Neural progenitor cell (in vitro differentiated cells): ENCODE data around the gene ZNF273.

Source experiments
- CTCF ChIP-seq: fragments of 200-600 bp; sonication (generic); IDR thresholded peaks from 2 replicates; pipeline ENCODE4 v1.5.1; 2017; ENCODE audit warnings: antibody characterized with exemption, mild to moderate bottlenecking
- EZH2 ChIP-seq: fragments of 200-600 bp; sonication (generic); IDR thresholded peaks from 2 replicates; pipeline ENCODE4 v1.6.1; 2017; ENCODE audit warnings: antibody characterized with exemption, mild to moderate bottlenecking, moderate library complexity
- EZH2phosphoT487 ChIP-seq: fragments of 200-600 bp; sonication (generic); IDR thresholded peaks from 2 replicates; pipeline ENCODE4 v1.6.1; 2017; ENCODE audit warnings: antibody characterized with exemption

GRCh38 chr7:64853679-64854078 is 49.4 kb upstream of the ZNF273 start:
- TF ChIP-seq CTCF (no peak), EZH2 (no peak), EZH2phosphoT487 (no peak)
